ENCODE data around the gene PDE10A. TPM values are rescaled to one million over a fixed set of nuclear protein-coding genes. Genes with fewer than 3 reads are reported as not detected.

PDE10A gene
- total RNA-seq, 1 experiment from 2014 or later = 1.8 TPM

- TF ChIP-seq CTCF (IDR thresholded peaks at IDR 0.05; ENCODE audit: unreplicated experiment) = no peak
- POLR2A ChIA-PET = no interaction called here
- intact Hi-C loops (cut with micrococcal nuclease) = no loop called here
- Mint-ChIP-seq H3K27ac (ENCODE audit: low read depth, unreplicated experiment) (no peak overlapping the region), H3K4me1 (ENCODE audit: insufficient read depth, unreplicated experiment) (no peaks in the 10 kb centered on the region), H3K36me3 (ENCODE audit: insufficient read depth, unreplicated experiment) (no peaks in the 10 kb centered on the region), H3K9me3 (ENCODE audit: unreplicated experiment) (no peaks in the 10 kb centered on the region), H3K4me3 (ENCODE audit: unreplicated experiment) (no peak overlapping the region), H3K27me3 (ENCODE audit: insufficient read depth, unreplicated experiment) (no peaks in the 10 kb centered on the region)
- no TSS peak for BruUV-seq (replicated peaks)
- CTCF ChIA-PET = no interaction called here
- no peak for DNase-seq (ENCODE audit: unreplicated experiment)
Measured at GRCh38 chr6:165600606-165601005, 62.4 kb downstream of the PDE10A start.

GRCh38 chr6:165599596-165600487 is 63.2 kb downstream of the PDE10A start:
- intact Hi-C loops (cut with micrococcal nuclease) = no loop called here
- H3K9me3 Mint-ChIP-seq (ENCODE audit: unreplicated experiment) = no peaks in the 10 kb centered on the region
- H3K27ac Mint-ChIP-seq (ENCODE audit: low read depth, unreplicated experiment) = no peak overlapping the region
- BruUV-seq (replicated peaks) = no TSS peak
- no peaks in the 10 kb centered on the region for H3K36me3 Mint-ChIP-seq (ENCODE audit: insufficient read depth, unreplicated experiment)
- CTCF ChIA-PET = no interaction called here
- POLR2A ChIA-PET = no interaction called here
- H3K4me3 Mint-ChIP-seq (ENCODE audit: unreplicated experiment) = no peak overlapping the region
- no peaks in the 10 kb centered on the region for H3K27me3 Mint-ChIP-seq (ENCODE audit: insufficient read depth, unreplicated experiment)
- no peak for DNase-seq (ENCODE audit: unreplicated experiment)
- TF ChIP-seq CTCF (IDR thresholded peaks at IDR 0.05; ENCODE audit: unreplicated experiment) = no peak
- H3K4me1 Mint-ChIP-seq (ENCODE audit: insufficient read depth, unreplicated experiment) = no peaks in the 10 kb centered on the region

DNA sequence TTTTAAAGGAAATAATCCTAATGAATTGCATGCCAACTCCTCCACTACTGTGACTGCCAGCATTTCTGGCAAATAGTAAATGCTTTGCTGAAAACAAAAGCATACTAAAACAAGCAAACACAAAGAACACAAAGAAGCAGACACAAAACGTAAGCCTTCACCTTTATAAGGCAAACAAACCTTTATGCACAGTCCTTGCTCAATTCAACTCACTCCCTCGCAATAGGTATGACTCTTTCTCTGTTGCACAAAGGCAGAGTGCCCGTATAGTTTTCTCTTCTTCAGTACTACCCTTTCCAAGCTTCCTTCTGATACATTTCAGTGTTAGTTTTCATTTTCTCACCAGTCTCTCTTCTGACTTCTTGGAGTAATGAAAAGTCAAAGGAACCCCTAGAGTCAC is 63.9 kb downstream of the PDE10A start:
- POLR2A ChIA-PET = no interaction called here
- Mint-ChIP-seq H3K4me3 (ENCODE audit: unreplicated experiment) (no peak overlapping the region), H3K27me3 (ENCODE audit: insufficient read depth, unreplicated experiment) (no peaks in the 10 kb centered on the region), H3K4me1 (ENCODE audit: insufficient read depth, unreplicated experiment) (no peaks in the 10 kb centered on the region), H3K9me3 (ENCODE audit: unreplicated experiment) (no peaks in the 10 kb centered on the region), H3K36me3 (ENCODE audit: insufficient read depth, unreplicated experiment) (no peaks in the 10 kb centered on the region), H3K27ac (ENCODE audit: low read depth, unreplicated experiment) (no peak overlapping the region)
- CTCF ChIA-PET = interaction anchor here (0.8 kb wide), 1 partner anchor 116 kb away, joined by 4 read pairs; no protein-coding TSS in a partner anchor
- intact Hi-C loops (cut with micrococcal nuclease) = no loop called here
- no peak for TF ChIP-seq CTCF (IDR thresholded peaks at IDR 0.05; ENCODE audit: unreplicated experiment)
- no TSS peak for BruUV-seq (replicated peaks)
- no peak for DNase-seq (ENCODE audit: unreplicated experiment)

DNA sequence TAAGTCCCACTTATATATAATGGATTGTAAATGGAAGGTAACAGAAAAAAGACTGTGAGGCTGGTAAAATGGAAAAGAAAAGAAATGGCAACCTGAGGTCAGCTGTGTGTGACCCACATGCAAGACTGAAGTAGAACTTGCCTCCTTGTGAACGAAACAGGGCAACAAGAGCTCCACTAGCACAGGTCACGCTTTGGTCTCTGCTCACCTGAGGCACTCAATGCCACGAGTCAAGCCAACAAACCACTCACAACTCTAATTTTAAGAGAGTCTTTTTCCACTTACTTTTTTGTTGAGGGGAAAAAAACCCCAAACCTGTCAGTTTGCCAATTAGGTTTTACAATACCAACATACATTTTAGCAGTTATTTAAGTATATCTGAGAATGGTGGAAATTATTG is 65.2 kb downstream of the PDE10A start:
- H3K27ac Mint-ChIP-seq (ENCODE audit: low read depth, unreplicated experiment) = no peak overlapping the region
- H3K27me3 Mint-ChIP-seq (ENCODE audit: insufficient read depth, unreplicated experiment) = no peaks in the 10 kb centered on the region
- ChIA-PET CTCF (interaction anchor here (0.6 kb wide), 1 partner anchor 29 kb away, joined by 3 read pairs; no protein-coding TSS in a partner anchor), POLR2A (interaction anchor here (0.8 kb wide), 1 partner anchor 15 kb away, joined by 3 read pairs; no protein-coding TSS in a partner anchor)
- H3K4me1 Mint-ChIP-seq (ENCODE audit: insufficient read depth, unreplicated experiment) = no peaks in the 10 kb centered on the region
- no peak for DNase-seq (ENCODE audit: unreplicated experiment)
- no peak overlapping the region for H3K4me3 Mint-ChIP-seq (ENCODE audit: unreplicated experiment)
- BruUV-seq (replicated peaks) = no TSS peak
- intact Hi-C loops (cut with micrococcal nuclease) = no loop called here
- H3K9me3 Mint-ChIP-seq (ENCODE audit: unreplicated experiment) = no peaks in the 10 kb centered on the region
- H3K36me3 Mint-ChIP-seq (ENCODE audit: insufficient read depth, unreplicated experiment) = no peaks in the 10 kb centered on the region
- TF ChIP-seq CTCF (IDR thresholded peaks at IDR 0.05; ENCODE audit: unreplicated experiment) = no peak

All from MCF 10A (cell line).